Measurements from ENCODE around the gene RABGAP1. TPM values are rescaled to one million over a fixed set of nuclear protein-coding genes. Genes with fewer than 3 reads are reported as not detected.

The RABGAP1 gene
- polyA plus RNA-seq, 1 of the 3 experiments (the other 2 are of a cell fraction), result 20.2 TPM

- TF ChIP-seq GATA2 (CRISPR knock-in tag; IDR thresholded peaks at IDR 0.05) (no peak), USF1 (IDR thresholded peaks at IDR 0.05; ENCODE audit: borderline replicate concordance, low read depth) (no peak)
These were observed 194.6 kb downstream of the RABGAP1 start (continued) for GRCh38 chr9:123135430-123135829.

GRCh38 chr9:123138163-123138562, 197.3 kb downstream of the RABGAP1 start:
- POLR2A ChIA-PET, result no interaction called here
- no peak overlapping the region for H3K27ac ChIP-seq (ENCODE audit: low read depth in 2 of 2, low read length in 1 of 2)
- no peak for DNase-seq
- no peak for TF ChIP-seq GABPA (IDR thresholded peaks at IDR 0.05; ENCODE audit: low read depth)
- no peak for TF ChIP-seq ELF1 (IDR thresholded peaks at IDR 0.05)
- no peak for TF ChIP-seq FOSL2 (IDR thresholded peaks at IDR 0.05; ENCODE audit: borderline replicate concordance, low read depth)
- TF ChIP-seq MAX (IDR thresholded peaks at IDR 0.05; ENCODE audit: low read depth), result no peak
- no peak for TF ChIP-seq TAF1 (IDR thresholded peaks at IDR 0.05; ENCODE audit: borderline replicate concordance, low read depth, low read length)
- no peak for TF ChIP-seq YY1 (IDR thresholded peaks at IDR 0.05; ENCODE audit: low read depth)
- TF ChIP-seq TEAD4 (IDR thresholded peaks at IDR 0.05; ENCODE audit: borderline replicate concordance, insufficient read depth), result no peak
- TF ChIP-seq RAD21 (IDR thresholded peaks at IDR 0.05; ENCODE audit: low read length), result no peak
- no peak for TF ChIP-seq MEF2A (IDR thresholded peaks at IDR 0.05; ENCODE audit: borderline replicate concordance, low read depth)
- no peak for TF ChIP-seq RXRA (IDR thresholded peaks at IDR 0.05; ENCODE audit: borderline replicate concordance, low read depth)
- no peak for TF ChIP-seq RCOR1 (IDR thresholded peaks at IDR 0.05; ENCODE audit: low read length)
- no peak for TF ChIP-seq CHD2 (IDR thresholded peaks at IDR 0.05; ENCODE audit: low read length, partially characterized antibody)
- TF ChIP-seq CTCF (IDR thresholded peaks at IDR 0.05), result no peak
- H3K79me2 ChIP-seq (ENCODE audit: insufficient read depth), result no peaks in the 10 kb centered on the region
- no peaks in the 10 kb centered on the region for H3K9me3 ChIP-seq
- WGBS (ENCODE audit: low lambda C conversion rate), result 91% methylated on average over 2 of the region's 2 CpGs
- no peaks in the 10 kb centered on the region for H3K27me3 ChIP-seq (ENCODE audit: insufficient read depth)
- H3K4me1 ChIP-seq (ENCODE audit: control insufficient read depth in 1 of 2, insufficient read depth in 2 of 2, low read depth in 1 of 2, low read length in 1 of 2), result no peaks in the 10 kb centered on the region
- H3K36me3 ChIP-seq (replicated peaks in 1 of 2; ENCODE audit: control insufficient read depth in 1 of 2, insufficient read depth in 2 of 2, low read length in 1 of 2), result peaks cover 0 to 11% of the 10 kb centered on the region in 2 experiments
- no peak overlapping the region for H3K9ac ChIP-seq
- H3K9me2 ChIP-seq, result no peaks in the 10 kb centered on the region
- H3F3A ChIP-seq (replicated peaks; ENCODE audit: insufficient read depth), result no peaks in the 10 kb centered on the region
- CTCF ChIA-PET, result interaction anchor here (1.4 kb wide), 1 partner anchor 9 kb away, joined by 4 read pairs; no protein-coding TSS in a partner anchor
- H2AFZ ChIP-seq (ENCODE audit: low read depth), result no peak overlapping the region
- H3K4me2 ChIP-seq, result no peak overlapping the region
- no peaks in the 10 kb centered on the region for H4K20me1 ChIP-seq (ENCODE audit: insufficient read depth)
- no peak overlapping the region for H3K4me3 ChIP-seq (ENCODE audit: low read depth in 2 of 2, low read length in 1 of 2)

GRCh38 chr9:123149067-123149466, 208.2 kb downstream of the RABGAP1 start:
- Histone ChIP-seq H3K4me1 (ENCODE audit: control insufficient read depth in 1 of 2, insufficient read depth in 2 of 2, low read depth in 1 of 2, low read length in 1 of 2) (no peaks in the 10 kb centered on the region), H4K20me1 (ENCODE audit: insufficient read depth) (no peaks in the 10 kb centered on the region), H3K36me3 (replicated peaks in 1 of 2; ENCODE audit: control insufficient read depth in 1 of 2, insufficient read depth in 2 of 2, low read length in 1 of 2) (peaks cover 2 to 5% of the 10 kb centered on the region in 2 experiments), H2AFZ (ENCODE audit: low read depth) (no peak overlapping the region), H3K27ac (ENCODE audit: low read depth in 2 of 2, low read length in 1 of 2) (no peak overlapping the region), H3K4me2 (no peak overlapping the region), H3K9ac (no peak overlapping the region), H3K9me2 (no peaks in the 10 kb centered on the region), H3F3A (replicated peaks; ENCODE audit: insufficient read depth) (no peaks in the 10 kb centered on the region), H3K4me3 (ENCODE audit: low read depth in 2 of 2, low read length in 1 of 2) (no peak overlapping the region), H3K27me3 (ENCODE audit: insufficient read depth) (no peaks in the 10 kb centered on the region), H3K79me2 (ENCODE audit: insufficient read depth) (no peaks in the 10 kb centered on the region; the same call in 1 of the 2 replicates), H3K9me3 (no peaks in the 10 kb centered on the region)
- POLR2A ChIA-PET, result no interaction called here
- CTCF ChIA-PET, result no interaction called here
- no peak for DNase-seq
- 38% methylated on average over 1 of the region's 1 CpG for WGBS (ENCODE audit: low lambda C conversion rate)
- no peak for TF ChIP-seq SIN3A (IDR thresholded peaks at IDR 0.05; ENCODE audit: borderline replicate concordance, low read depth, low read length)
- TF ChIP-seq GABPA (IDR thresholded peaks at IDR 0.05; ENCODE audit: low read depth), result no peak
- TF ChIP-seq TEAD4 (IDR thresholded peaks at IDR 0.05; ENCODE audit: borderline replicate concordance, insufficient read depth), result no peak
- TF ChIP-seq FOXM1 (IDR thresholded peaks at IDR 0.05; ENCODE audit: low read depth), result no peak
- TF ChIP-seq FOXJ3 (CRISPR knock-in tag; IDR thresholded peaks at IDR 0.05), result no peak
- TF ChIP-seq RAD21 (IDR thresholded peaks at IDR 0.05; ENCODE audit: low read length), result no peak
- no peak for TF ChIP-seq POLR2AphosphoS5 (IDR thresholded peaks at IDR 0.05; ENCODE audit: low read depth, low read length)
- no peak for TF ChIP-seq EP300 (IDR thresholded peaks at IDR 0.05; ENCODE audit: borderline replicate concordance in 1 of 2, low read depth in 1 of 2, low read length in 1 of 2)
- TF ChIP-seq CHD2 (IDR thresholded peaks at IDR 0.05; ENCODE audit: low read length, partially characterized antibody), result no peak
- no peak for TF ChIP-seq REST (IDR thresholded peaks at IDR 0.05; ENCODE audit: low read depth, low read length)
